Stimulated activated CD4-positive, alpha-beta T cell treated with anti-CD3 and anti-CD28 coated beads, TNF-alpha, amount 100 ng/mL, for 48 hours (primary cell): ENCODE results near the gene KHDRBS2.

Experiments
- DNase-seq, 3 donors: peaks; one replicate each; pipeline ENCODE4 v3.0.0-alpha.2; 2020; ENCODE audit warnings: low read depth in 3 of 3

KHDRBS2 gene

DNA sequence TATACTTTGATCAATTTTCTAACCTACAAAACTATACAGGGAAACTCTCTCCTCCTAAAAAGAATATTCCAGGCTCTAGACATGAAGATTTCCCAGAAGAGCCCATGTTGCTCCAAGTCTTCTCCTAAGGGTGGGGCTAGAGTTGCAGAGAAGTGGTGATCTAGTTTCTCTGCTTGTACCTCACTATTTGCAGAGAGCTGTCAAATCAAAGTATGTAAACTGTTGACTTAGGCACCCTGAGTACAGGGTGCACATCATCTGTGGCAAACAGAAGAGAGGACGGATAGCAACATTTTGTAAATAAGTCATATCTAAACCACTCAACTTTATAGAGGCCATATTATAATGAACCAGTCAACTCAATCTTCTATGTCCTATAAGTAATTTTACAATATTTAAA is 250.1 kb downstream of the KHDRBS2 start:
- DNase-seq, result no peak

DNA sequence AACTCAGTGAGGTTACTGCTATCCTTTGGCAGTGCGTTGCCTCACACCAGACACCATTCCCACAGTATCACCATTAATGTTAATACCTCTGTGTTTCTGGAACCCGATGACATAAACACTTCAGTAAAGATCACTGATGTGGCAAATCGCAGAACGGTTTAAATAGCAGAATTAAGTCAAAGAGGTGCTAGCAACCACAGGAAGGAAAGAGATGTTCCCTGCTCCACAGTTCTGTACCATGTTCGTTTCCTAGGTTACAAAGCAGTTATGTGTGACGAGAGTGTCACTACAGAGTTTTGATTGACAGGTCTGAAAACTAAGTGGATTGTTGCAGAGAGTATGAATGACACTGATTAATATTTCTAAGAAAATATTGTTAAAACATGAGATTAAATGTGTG is 272.3 kb downstream of the KHDRBS2 start:
- no peak for DNase-seq

DNA sequence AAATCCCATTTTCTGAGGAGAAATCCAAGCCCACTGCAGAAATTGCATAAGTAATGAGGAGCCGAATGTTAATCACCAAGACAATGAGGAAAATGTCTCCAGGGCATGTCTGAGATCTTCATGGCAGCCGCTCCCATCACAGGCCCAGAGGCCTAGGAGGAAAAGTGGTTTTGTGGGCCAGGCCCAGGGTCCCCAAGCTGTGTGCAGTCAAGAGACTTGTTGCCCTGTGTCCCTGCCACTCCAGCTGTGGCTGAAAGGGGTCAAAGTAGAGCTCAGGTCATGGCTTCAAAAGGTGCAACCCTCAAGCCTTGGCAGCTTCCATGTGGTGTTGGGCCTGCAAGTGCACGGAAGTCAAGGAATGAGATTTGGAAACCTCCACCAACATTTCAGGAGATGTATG is 276.6 kb downstream of the KHDRBS2 start:
- no peak for DNase-seq

DNA sequence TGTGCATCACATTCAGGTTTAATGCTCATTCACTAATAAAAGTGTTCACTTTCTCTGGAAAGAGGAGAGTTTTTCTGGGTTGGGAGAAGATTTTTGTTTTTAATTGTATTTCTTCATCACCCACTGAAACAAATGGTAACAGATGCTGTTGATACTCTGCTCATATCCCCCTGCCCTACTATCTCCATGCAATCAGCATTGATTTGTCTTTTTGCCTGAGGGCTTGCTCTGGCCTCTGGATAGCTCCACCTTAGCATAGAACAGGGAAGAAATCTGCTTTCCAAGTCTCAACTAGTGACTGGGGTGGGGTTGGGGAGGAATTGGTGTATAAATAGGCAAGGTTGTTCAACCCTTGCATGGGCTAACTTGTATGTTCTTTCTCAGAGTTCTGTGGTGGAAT is 296.4 kb downstream of the KHDRBS2 start:
- DNase-seq, result no peak

DNA sequence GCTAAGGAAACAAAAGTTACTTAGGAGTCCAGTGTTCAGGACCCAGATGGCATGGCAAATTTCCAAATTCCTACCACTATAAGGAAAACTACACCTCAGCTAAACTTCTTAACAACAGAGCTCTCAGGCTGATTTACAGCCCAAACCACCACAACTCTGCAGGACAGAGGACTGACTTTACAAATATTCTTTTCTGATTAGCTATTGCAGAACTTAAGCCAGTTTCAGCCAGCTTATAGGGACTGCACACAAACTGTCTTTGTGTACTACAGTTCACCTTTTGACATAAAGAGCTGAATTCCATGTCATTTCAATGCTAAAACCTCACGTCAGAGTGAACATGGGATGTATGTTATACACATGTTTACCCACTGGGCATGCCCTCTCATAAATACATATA is 305.4 kb downstream of the KHDRBS2 start:
- DNase-seq, result no peak

DNA sequence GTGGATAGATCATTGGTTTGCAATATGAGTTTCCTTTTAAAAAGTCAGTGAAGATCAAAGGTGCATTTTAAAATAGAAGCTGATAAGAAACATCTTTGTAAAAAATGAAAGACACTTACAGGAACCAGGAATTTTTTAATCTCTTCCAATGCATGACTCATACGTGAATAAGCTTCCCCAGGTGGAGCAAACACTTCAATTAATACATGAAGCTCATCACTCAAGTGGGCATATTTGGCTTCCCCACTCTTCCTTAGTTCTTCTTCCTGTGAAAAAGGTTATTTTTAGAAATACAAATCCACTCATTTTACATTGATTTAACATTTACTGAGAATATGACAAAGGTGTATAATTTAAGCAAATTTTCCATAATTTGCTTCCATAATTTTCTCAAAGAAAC is 308.1 kb downstream of the KHDRBS2 start:
- no peak for DNase-seq

DNA sequence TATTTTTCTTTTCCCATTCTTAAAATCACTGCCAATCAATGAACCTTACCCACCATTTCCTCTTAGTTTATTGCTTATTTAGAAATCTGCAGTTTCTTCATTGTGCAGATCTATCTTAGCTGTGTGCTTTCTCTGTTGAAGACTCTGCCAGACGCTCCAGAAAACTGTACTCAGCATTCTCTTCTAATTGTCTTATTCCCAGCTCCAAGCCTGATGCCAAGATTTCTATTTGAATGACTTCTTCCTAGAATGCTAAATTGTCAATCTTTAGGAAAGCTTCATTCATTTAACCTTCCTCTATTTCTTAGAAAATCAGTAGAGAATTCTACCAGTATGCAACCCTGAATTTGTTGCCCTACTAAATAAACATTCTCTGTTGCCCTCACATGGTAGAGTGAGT is 308.9 kb downstream of the KHDRBS2 start:
- no peak for DNase-seq

DNA sequence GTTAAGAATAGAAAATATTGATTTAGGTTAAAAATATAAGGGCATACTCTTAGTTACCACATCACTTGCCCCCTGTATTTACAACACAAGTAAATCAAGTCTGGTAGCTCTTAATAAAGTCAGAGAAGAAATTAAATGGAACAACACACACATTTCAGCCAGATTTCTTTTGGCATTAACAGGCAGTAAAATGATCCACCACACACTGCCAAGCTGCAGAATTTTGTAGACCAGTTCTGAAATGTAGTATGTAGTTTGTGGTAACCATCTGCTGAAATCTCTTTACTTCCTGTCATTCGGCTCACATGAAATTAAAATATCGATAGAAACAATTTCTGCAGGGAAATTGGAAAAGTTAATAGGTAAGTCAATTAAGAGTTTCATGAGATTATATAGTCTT is 326.8 kb downstream of the KHDRBS2 start:
- DNase-seq, result no peak

DNA sequence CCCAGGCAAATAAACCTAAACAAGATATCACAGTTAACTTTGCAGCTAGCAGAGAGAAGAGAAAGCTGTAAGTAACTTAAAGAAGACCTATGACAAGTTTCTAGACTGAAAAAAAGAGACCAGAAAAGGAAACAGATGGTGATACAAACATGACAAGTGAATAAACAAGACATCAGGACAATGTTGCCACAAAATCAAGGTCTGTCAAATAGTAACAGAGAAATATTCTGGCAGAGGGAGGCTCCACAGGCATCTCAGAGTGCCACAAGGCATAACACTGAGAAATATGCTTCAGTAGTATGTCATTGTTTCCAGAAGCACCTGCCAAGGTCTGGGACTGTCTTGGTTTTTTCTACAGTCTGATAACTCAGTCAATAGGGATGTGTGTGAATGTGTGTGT is 332.2 kb downstream of the KHDRBS2 start:
- no peak for DNase-seq

DNA sequence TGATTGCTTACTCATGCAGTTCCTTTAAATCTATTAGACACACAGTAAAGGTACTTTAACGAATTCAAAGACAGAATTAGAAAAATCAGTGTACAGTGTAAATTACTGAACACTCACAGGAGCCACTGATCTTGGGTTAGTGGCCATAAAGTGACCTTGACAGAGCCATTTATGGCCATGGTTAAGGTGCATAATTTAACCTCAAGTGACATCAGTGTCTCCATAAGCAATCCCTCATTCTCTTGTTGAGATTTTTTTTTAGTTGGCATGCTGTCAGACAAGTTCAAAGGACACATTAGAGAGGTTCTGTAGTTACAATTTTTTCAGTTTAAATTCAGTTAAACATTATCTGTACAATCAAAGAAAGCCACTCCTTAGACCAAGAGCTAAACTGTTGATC is 334.4 kb downstream of the KHDRBS2 start:
- no peak for DNase-seq

DNA sequence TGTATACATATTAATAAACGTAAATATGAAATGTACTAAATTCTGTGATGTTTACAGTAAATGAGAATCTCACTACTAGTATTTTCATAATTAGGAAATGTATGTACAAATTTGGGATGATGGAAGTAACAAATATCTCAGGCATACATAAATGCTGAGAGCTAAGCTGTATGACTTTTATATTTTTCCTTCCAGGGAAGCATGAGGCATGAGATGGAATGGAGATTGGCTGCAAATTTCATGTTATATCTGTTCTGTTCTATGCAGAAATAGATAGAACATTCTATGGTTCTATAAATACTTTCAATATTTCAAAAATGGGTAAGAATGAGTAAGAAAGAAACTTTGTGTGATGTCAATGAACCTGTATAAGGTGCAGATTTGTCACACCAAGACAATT is 335.2 kb downstream of the KHDRBS2 start:
- no peak for DNase-seq

DNA sequence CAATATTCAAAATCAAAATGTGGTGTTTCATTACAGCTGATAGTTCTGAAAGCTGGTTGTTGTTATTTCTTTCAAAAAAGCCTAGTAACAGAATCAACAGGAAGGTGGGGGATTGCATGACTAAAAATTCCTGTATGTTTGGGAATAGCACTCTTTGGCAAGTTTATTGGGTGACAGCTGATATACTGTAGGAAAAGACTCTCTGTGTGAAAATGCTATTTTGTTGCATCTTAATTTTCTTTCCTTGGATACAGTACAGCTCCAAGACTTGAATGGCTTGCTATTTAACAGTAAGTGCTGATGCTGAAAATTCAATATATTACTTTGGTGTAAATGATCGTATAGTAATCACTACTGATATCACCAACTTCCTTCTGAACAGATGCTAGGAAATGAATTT is 336.1 kb downstream of the KHDRBS2 start:
- no peak for DNase-seq

DNA sequence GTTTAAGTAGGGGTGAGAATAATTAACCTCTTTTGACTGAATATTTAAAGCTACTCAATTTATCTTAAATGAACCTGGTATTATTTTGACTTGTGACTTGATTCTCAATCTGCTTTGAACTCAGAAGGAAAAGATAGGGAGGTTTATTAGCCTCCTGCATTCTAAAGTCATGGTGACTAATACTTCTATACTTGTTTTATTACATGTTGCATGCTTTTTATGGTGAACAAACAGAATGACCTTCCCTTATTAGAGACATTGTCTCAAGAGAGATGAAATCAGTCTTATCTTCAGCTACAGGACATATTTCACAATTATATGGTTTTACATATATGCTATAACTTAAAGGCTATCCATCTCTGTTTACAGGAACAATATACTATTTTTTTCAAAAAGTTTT is 336.9 kb downstream of the KHDRBS2 start:
- no peak for DNase-seq

DNA sequence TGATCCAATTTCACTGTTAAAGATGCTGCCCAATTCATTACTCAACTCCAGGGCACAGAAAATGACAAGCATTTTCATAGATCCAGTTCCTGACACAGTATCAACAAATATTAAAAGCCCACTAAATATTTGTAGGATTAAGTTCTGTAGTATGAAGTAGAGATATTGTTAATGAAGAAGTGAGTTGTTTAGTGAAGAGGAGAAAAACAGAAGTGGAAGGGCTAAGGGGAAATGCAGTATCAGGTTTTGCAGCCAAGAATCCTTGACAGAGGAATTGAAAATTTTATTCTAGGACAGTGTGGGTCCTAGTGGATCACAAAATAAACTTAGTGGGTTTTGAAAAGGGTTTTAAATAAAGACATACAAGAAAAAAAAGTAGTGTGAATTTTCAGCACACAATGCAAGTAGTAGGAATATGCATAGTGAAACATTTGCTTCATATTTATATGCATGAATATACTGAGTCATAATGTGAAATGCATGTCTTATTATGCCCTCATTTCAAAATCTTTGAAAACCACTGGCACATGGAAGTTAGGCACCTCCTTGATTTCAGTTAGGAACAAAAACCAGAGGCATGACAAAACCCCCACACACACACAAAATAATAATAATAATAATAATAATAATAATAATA is 338.6 kb downstream of the KHDRBS2 start:
- DNase-seq, result no peak

DNA sequence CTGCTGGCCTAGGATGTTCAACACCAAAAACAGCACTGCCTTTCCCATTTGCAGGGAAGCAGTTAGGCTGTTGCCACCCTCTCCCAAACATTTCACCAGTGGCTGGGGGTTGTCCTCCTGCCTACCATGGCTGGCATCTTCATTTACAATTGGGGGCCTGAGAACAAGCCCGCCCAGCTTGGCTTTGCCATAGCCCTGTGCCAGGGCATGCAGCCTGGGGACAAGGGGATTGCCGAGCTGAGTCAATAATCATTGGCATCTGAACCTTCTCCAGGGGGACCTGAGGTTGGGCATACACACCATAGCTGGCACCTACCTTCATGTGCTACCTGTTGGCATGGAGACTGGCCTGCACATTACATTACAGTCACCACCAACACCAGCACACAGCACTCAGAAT is 345.1 kb downstream of the KHDRBS2 start:
- no peak for DNase-seq

DNA sequence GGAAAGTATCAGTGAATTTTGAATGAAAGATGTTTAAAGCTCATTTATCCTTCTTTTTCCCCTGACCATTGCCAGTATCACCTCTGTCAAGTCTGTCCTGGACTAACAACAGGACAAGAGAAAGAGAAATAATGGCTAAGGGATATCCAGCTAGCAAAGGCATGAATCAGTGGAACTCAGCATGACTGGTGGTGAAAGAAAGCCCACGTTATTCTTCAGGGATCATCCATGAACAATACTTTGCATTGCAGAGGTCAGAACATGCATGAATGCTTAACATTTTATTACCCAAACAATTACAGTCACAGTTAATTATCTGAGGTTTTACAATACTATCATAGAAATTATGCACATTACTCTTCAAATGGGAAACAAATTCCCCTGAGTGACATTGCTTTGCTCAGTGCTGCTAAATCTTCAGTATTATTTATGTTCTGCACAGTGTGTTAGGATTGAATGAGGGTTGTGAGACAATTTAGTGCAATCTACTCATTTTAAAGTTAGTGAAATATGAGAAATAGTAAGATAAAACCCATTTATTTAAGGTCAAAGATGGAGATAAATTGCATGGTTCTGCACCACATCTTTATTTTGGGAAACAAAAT is 350.7 kb downstream of the KHDRBS2 start:
- no peak for DNase-seq

DNA sequence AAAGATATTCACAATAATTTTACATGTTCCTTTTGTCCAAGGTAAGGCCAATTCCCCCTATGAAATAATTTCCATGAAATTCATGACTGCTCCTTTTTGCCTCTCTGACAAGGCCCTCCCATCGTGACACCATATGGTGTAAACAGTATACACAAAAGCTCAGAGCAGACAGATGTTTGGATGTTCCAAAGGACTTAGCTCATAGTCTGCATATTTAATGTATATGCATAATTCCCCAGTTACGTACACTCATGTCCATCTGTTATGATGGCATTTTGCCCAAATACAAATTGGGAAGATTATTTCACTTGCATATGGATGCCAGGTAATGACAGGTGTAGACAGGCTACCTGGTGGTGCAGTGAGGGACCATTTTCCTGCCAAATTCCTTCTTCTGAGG is 376.5 kb downstream of the KHDRBS2 start:
- no peak for DNase-seq

DNA sequence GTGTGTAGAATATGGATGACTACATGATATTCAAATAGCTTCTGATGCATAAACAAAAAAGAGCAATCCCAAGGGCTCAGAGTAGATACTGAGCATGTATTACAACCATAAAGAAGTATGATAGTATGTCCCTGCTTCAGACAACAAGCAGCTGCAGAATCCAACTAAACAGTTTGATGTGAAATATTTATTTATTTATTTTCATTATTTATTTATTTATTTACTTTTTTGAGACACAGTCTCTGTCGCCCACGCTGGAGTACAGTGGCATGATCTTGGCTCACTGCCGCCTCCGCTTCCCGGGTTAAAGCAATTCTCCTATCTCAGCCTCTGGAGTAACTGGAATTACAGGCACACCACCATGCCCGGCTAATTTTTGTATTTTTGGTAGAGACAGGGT is 384.3 kb downstream of the KHDRBS2 start:
- no peak for DNase-seq

DNA sequence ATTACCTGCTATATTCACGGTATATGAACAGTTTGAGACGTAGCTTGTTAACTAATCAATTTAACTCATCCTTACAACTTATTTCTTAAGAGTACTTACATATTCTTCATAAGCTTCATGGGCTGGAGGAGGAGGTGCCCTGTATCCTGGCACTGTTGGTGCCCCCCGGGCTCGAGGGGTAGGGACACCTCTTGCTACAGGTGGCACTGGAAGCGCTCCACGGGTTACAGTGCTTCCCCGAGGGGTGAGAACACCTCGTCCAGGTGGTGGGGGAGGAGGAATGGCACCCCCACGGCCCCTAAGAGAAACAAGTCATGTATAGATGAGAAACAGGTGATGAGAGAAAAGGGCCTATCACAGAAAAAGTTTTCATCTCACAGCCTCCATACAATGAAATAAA is 391.5 kb downstream of the KHDRBS2 start:
- no peak for DNase-seq

DNA sequence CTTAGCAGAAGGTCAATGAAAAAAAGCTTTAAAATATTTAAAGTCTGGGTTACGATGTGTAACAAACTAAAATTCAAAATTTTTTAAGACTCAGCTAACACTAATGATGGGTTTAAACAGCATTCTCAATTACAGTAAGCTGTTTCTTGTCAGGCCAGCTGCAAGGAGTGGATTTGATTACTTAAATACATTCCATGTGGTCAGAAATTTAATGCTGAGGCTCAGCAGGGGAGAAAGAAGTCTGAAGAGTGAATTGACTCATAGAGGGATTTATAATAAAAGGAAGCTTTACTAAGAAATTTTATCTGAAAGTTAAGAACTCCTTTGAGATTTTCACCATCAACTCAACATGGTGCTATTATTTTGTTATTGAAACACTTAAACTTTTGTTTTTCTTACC is 398.6 kb downstream of the KHDRBS2 start:
- no peak for DNase-seq

DNA sequence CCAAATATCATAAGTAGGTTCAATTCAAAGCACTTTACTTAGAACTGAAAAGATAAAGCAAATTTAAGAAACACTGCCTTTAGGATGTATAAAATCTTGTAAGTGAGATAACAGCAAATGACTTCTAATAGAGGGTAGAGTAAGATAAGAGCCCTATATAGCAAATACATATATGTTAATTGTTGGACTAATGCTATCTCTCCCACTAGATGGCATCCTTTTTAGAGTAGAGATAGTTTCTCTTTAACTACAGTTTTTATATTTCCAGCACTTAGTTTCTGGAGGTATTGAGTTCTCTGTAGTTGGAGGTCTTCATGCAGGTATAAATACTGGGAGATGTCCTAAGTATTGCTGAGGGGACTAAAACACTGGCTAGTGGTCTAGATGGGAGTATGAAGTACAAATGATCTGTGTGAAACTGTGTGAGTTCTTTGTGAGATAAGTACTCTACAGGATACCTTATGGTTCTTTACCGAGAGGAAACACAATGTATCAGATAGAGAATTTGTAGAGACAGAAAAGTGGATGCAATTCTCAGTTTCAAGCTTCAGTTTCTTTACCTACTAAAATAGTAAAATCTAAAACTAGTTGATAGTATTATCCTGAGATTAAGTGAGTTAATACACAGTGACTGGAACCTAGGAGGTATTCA is 399.3 kb downstream of the KHDRBS2 start:
- no peak for DNase-seq

DNA sequence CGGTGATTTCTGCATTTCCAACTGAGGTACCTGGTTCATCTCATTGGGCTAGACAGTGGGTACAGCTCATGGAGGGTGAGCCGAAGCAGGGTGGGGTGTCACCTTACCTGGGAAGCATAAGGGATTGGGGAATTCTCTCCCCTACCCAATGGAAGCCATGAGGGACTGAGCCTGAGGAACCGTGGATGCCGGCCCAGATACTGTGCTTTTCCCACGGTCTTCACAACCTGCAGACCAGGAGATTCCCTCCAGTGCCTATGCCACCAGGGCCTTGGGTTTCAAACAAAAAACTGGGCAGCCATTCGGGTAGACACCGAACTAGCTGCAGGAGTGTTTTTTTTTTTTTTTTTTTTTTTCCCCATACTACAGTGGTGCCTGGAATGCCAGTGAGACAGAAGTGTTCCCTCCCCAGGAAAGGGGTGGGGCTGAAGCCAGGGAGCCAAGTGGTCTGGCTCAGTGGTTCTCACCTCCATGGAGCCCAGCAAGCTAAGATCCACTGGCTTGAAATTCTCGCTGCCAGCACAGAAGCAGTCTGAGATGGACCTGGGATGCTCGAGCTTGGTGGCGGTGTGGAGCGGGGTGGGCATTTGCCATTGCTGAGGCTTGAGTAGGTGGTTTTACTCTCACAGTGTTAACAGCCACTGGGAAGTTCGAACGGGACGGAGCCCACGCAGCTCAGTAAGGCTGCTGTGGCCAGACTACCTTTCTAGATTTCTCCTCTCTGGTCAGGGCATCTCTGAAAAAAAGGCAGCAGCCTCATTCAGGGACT is 416.2 kb downstream of the KHDRBS2 start:
- DNase-seq, result no peak

DNA sequence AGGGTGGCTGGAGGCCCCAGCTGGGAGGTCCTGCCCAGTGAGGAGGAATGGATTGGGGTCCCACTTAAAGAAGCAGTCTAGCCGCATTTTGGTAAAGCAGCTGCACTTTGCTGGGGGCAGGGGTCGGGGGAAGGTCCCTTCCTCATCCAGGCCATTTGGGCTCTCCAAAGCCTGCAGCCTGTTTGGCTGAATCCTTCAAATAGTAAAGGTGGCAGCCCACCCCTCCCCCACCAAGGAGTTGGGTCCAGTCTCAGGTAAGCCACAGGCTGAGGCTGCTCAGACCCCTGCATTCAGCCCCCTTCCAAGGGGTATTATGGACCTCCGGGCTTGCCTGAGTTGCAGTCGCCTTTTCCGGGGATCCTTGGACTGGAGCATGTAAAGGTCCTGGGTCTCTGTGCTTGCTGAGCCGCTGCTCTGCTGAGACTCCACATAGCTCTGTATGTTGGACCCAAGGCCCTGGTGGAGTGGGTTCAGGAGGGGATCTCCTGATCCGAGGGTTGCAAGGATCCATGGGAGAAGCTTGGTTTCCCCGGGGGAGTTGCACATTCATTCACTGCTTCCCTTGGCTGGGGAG is 417.4 kb downstream of the KHDRBS2 start:
- no peak for DNase-seq
